Ishikawa (cell line): ENCODE measurements around the gene NOL6.

Experiments
- CEBPB ChIP-seq: IDR thresholded peaks from 2 replicates; pipeline ENCODE4 v1.6.1; 2012
- CREB1 ChIP-seq: IDR thresholded peaks from 2 replicates; pipeline ENCODE4 v1.6.1; 2012; ENCODE audit warnings: low read depth
- EGR1 ChIP-seq: IDR thresholded peaks from 2 replicates; pipeline ENCODE4 v1.6.1; 2012
- EP300 ChIP-seq: IDR thresholded peaks from 2 replicates; pipeline ENCODE4 v1.6.1; 2012; ENCODE audit warnings: borderline replicate concordance
- FOXM1 ChIP-seq: IDR thresholded peaks from 2 replicates; pipeline ENCODE4 v1.6.1; 2012; ENCODE audit warnings: low read depth, borderline replicate concordance
- NFIC ChIP-seq: IDR thresholded peaks from 2 replicates; pipeline ENCODE4 v1.6.1; 2012
- RAD21 ChIP-seq: IDR thresholded peaks from 2 replicates; pipeline ENCODE4 v1.6.1; 2012; ENCODE audit warnings: low read depth
- TAF1 ChIP-seq: IDR thresholded peaks from 2 replicates; pipeline ENCODE4 v1.6.1; 2012; ENCODE audit warnings: low read depth, mild to moderate bottlenecking
- TCF12 ChIP-seq: IDR thresholded peaks from 2 replicates; pipeline ENCODE4 v1.6.1; 2012; ENCODE audit warnings: low read depth
- TEAD4 ChIP-seq: IDR thresholded peaks from 2 replicates; pipeline ENCODE4 v1.6.1; 2012
- YY1 ChIP-seq: IDR thresholded peaks from 2 replicates; pipeline ENCODE4 v1.6.1; 2012; ENCODE audit warnings: low read depth
- ZBTB7A ChIP-seq: IDR thresholded peaks from 2 replicates; pipeline ENCODE4 v1.6.1; 2012; ENCODE audit warnings: low read depth
- TF ChIP-seq, protein P1 (sequence below): IDR thresholded peaks from 2 replicates; pipeline ENCODE4 v1.6.1; 2012
- TF ChIP-seq, protein P2 (sequence below): IDR thresholded peaks from 2 replicates; pipeline ENCODE4 v1.6.1; 2012; ENCODE audit warnings: low read depth, mild to moderate bottlenecking
- TF ChIP-seq, protein P3 (sequence below): IDR thresholded peaks from 2 replicates; pipeline ENCODE4 v1.6.1; 2012

NOL6 gene

DNA sequence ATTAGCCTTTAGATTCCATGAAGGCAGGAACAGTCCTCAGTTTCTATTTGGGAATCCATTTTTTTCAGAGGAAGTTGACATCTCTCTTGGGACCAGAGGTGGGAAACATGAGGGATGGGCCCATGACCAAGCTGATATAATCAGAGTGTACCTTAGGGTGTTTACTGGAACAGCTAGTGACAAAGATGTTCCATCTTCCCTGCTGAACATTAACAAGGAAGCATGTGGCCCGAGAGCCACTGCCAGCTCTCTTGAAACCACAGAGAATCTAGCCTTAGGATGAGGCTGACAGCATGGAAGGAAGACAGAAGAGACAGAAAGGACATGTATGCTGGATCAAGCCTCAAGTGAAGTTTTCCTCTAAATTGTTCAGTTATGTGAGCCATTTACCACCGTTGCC lies 42.3 kb downstream of the NOL6 start:
- no peak for TF ChIP-seq EP300
- no peak for TF ChIP-seq TCF12
- no peak for TF ChIP-seq CEBPB
- TF ChIP-seq YY1 = no peak
- TF ChIP-seq TAF1 = no peak
- TF ChIP-seq, protein P1, sequence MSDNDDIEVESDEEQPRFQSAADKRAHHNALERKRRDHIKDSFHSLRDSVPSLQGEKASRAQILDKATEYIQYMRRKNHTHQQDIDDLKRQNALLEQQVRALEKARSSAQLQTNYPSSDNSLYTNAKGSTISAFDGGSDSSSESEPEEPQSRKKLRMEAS = no peak
- TF ChIP-seq EGR1 = no peak
- TF ChIP-seq, protein P2, sequence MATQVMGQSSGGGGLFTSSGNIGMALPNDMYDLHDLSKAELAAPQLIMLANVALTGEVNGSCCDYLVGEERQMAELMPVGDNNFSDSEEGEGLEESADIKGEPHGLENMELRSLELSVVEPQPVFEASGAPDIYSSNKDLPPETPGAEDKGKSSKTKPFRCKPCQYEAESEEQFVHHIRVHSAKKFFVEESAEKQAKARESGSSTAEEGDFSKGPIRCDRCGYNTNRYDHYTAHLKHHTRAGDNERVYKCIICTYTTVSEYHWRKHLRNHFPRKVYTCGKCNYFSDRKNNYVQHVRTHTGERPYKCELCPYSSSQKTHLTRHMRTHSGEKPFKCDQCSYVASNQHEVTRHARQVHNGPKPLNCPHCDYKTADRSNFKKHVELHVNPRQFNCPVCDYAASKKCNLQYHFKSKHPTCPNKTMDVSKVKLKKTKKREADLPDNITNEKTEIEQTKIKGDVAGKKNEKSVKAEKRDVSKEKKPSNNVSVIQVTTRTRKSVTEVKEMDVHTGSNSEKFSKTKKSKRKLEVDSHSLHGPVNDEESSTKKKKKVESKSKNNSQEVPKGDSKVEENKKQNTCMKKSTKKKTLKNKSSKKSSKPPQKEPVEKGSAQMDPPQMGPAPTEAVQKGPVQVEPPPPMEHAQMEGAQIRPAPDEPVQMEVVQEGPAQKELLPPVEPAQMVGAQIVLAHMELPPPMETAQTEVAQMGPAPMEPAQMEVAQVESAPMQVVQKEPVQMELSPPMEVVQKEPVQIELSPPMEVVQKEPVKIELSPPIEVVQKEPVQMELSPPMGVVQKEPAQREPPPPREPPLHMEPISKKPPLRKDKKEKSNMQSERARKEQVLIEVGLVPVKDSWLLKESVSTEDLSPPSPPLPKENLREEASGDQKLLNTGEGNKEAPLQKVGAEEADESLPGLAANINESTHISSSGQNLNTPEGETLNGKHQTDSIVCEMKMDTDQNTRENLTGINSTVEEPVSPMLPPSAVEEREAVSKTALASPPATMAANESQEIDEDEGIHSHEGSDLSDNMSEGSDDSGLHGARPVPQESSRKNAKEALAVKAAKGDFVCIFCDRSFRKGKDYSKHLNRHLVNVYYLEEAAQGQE = no peak
- no peak for TF ChIP-seq TEAD4

DNA sequence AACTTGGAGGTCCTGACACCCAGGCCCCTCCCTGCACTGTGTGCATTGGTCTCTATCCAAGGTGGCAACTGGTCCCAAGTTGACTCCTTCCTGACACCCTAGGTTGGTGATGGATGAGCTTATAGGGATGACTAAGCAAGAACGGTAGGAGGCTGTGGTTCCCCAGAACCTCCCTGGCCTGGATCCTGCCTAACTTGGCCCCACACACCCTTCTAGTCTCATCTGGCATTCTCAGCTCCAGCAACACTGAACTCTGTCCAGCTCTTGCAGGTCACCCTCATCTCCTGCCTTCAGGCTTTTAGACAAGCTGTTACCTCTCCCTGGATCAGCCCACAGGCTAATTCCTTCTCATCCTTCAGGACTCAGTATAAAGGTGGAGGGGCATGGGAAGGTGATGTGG lies 42.8 kb downstream of the NOL6 start:
- no peak for TF ChIP-seq FOXM1
- no peak for TF ChIP-seq TCF12
- TF ChIP-seq TAF1 = no peak
- TF ChIP-seq TEAD4 = no peak
- no peak for TF ChIP-seq NFIC
- TF ChIP-seq EGR1 = no peak
- no peak for TF ChIP-seq ZBTB7A
- TF ChIP-seq, protein P1 = no peak
- TF ChIP-seq, protein P3, sequence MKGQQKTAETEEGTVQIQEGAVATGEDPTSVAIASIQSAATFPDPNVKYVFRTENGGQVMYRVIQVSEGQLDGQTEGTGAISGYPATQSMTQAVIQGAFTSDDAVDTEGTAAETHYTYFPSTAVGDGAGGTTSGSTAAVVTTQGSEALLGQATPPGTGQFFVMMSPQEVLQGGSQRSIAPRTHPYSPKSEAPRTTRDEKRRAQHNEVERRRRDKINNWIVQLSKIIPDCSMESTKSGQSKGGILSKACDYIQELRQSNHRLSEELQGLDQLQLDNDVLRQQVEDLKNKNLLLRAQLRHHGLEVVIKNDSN = no peak
- no peak for TF ChIP-seq RAD21
- no peak for TF ChIP-seq CEBPB
- TF ChIP-seq CREB1 = no peak
- no peak for TF ChIP-seq YY1

DNA sequence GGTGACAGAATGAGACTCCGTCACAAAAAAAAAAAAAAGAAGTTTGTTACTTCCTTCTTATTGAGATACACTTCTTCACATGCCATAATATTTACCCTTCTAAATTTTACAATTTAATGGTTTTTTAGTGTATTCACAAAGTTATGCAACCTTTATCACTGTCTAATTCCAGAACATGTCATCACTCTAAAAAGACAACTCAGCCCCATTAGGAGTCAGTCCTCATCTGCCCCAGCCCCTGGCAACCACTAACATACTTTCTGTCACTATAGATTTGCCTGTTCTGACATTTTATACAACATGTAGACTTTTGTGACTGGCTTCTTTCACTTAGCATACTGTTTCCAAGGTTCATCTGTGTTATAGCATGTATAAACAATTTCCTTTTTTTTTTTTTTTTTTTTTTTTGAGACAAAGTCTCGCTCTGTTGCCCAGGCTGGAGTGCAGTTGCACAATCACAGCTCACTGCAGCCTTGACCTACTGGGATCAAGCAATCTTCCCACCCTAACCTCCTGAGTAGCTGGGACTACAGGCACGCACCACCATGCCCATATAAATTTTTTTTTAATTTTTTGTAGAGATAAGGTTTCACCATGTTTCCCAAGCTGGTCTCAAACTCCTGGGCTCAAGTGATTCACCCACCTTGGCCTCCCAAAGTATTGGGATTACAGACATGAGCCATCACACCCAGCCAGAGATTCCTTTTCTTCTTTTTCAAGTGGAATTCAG lies 44.3 kb downstream of the NOL6 start:
- peak; percentile 74 for TF ChIP-seq CEBPB
- TF ChIP-seq CREB1 = no peak

DNA sequence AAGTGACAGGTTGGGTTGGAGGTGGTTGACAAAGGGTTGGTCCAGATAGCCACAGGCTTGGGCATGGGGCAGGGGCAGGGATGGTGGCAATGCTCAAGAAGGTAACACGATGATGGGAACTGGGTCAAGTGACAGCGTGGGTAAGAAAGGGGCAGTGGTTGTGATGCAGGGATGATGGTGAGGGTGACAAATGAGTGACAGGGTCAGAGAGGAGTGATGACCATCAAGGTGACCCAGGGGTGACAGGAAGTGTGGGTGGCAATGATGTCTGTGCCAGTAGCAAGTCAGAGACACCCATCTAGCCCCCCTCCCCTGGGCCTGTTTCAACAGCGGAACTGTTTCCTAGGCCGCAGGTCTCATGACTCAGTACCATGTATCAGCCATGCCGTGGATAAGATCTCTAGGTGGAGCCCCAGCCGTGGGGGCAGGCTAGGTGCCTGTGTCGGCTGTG lies 46.9 kb downstream of the NOL6 start:
- TF ChIP-seq TCF12 (no peak), RAD21 (no peak), NFIC (no peak), CEBPB (no peak), TEAD4 (no peak), EGR1 (no peak), ZBTB7A (no peak), YY1 (no peak), EP300 (no peak), FOXM1 (no peak), CREB1 (no peak)
- TF ChIP-seq, protein P1 = no peak
- TF ChIP-seq, protein P2 = no peak
- TF ChIP-seq, protein P3 = no peak

DNA sequence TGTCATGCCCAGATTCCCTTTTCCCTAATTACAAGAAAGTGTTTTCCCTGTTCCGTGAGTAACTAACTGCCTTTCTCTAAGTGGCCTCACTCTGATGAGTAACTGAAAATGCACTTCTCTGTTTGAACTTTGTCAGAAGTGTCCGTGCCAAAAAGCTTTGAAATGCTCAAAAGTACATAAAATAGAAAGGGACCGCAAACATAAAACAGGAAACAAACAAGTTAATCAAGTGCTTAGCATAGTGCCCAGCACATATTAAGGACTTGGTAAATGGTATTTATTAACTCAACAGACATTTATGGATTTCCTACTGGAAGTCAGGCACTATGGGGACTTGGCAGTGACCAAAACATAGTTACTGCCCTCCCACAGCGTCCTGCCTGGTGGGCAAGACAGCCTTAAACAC lies 48.6 kb downstream of the NOL6 start:
- TF ChIP-seq, protein P2 = no peak
- no peak for TF ChIP-seq CREB1
- no peak for TF ChIP-seq ZBTB7A
- no peak for TF ChIP-seq TEAD4
- TF ChIP-seq EGR1 = no peak
- no peak for TF ChIP-seq NFIC
- TF ChIP-seq TAF1 = no peak
- no peak for TF ChIP-seq CEBPB
- TF ChIP-seq FOXM1 = no peak
- no peak for TF ChIP-seq RAD21
- TF ChIP-seq, protein P3 = no peak
- TF ChIP-seq EP300 = no peak
- no peak for TF ChIP-seq YY1
- TF ChIP-seq, protein P1 = no peak
- no peak for TF ChIP-seq TCF12
